Body of pancreas (tissue), 4 donors: ENCODE measurements around the gene CD6.

Source experiments
- POLR2A ChIP-seq, 3 donors: fragments of 450-650 bp; IDR thresholded peaks; one replicate each; pipeline ENCODE4 v1.6.1; 2016; ENCODE audit warnings: antibody characterized with exemption in 3 of 3, mild to moderate bottlenecking in 2 of 3
- TF ChIP-seq, protein P1 (sequence below), 7 experiments: fragments of 450-650 bp in 4 of 7; fragments of 200-600 bp in 3 of 7; sonication (generic) in 3 of 7; IDR thresholded peaks; one replicate each; pipeline ENCODE4 v1.5.1; 2016 to 2019; ENCODE audit warnings: antibody characterized with exemption in 7 of 7

DNA sequence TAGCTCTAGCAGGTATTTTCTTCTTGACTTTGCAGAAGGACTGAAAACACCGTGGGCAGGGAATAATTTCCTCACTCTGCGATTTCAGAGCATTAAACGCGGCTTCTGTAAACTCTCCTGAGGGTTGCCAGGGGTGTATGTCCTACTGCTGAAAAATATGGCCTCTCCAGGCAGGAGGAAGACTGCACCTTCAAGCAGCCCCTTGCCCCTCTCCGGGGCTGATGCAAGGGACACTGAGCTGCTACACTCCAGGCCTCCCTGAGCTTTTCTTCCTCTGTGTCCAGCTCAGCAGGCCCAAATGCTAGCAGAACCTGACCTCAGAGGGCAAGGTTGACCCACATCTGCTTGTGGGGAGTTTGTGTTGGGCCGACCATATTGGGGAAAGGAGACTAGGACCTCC lies 2.2 kb downstream of the CD6 start:
- TF ChIP-seq, protein P1, sequence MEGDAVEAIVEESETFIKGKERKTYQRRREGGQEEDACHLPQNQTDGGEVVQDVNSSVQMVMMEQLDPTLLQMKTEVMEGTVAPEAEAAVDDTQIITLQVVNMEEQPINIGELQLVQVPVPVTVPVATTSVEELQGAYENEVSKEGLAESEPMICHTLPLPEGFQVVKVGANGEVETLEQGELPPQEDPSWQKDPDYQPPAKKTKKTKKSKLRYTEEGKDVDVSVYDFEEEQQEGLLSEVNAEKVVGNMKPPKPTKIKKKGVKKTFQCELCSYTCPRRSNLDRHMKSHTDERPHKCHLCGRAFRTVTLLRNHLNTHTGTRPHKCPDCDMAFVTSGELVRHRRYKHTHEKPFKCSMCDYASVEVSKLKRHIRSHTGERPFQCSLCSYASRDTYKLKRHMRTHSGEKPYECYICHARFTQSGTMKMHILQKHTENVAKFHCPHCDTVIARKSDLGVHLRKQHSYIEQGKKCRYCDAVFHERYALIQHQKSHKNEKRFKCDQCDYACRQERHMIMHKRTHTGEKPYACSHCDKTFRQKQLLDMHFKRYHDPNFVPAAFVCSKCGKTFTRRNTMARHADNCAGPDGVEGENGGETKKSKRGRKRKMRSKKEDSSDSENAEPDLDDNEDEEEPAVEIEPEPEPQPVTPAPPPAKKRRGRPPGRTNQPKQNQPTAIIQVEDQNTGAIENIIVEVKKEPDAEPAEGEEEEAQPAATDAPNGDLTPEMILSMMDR (IDR thresholded peaks at IDR 0.05): no peak
- TF ChIP-seq POLR2A (IDR thresholded peaks at IDR 0.05): no peak
